GM20000 (cell line): Measurements from ENCODE around the gene NKX2-4.

ENCODE experiments used
- DNase-seq: peaks from one replicate; pipeline ENCODE4 v3.0.0; 2012; ENCODE audit warnings: low spot score
- TF ChIP-seq, protein P1 (sequence below): IDR thresholded peaks from 2 replicates; pipeline ENCODE4 v1.5.1; 2012; ENCODE audit warnings: mild to moderate bottlenecking, control low read depth; ENCODE audit errors: extremely low read depth, missing control alignments

NKX2-4 gene

DNA sequence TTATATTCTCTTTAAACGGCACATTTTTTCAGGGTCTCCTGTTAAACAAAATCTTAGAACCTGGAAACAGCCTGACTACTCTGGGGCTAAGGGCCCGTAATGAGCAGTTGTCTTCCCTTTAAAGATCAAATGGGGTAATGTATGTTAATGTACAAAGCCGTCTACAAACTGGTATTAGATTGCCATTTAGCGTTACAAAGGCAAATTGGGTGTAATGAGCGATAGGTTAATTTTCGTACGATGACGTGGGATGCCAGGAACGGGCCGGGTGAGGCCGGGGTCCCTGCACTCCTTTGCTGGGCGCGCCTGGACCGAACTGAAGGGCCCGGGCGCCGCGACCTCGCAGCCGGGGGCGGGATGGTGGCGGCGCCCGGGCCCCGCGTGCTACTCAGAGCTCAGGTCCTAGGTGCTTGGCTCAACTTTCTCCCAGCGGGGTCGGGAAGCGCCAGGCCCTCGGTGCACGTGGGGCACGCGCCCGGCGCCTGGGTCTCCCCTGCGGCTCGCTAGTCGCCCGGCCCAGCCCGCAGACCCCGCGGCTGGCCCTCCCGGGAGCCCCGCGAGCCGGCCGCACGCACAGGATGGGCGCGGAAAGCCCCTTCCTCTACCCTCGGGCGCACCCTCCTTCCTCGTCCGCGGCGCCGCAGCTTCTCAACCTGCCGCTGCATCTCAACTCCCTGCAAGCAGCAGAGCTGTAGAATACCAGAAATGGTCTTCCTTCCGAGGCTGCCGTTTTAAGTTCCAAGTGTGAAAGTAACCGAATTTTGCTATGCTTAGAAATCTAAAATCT lies 5.9 kb downstream of the NKX2-4 start:
- peak; percentile 54 for DNase-seq
- TF ChIP-seq, protein P1, sequence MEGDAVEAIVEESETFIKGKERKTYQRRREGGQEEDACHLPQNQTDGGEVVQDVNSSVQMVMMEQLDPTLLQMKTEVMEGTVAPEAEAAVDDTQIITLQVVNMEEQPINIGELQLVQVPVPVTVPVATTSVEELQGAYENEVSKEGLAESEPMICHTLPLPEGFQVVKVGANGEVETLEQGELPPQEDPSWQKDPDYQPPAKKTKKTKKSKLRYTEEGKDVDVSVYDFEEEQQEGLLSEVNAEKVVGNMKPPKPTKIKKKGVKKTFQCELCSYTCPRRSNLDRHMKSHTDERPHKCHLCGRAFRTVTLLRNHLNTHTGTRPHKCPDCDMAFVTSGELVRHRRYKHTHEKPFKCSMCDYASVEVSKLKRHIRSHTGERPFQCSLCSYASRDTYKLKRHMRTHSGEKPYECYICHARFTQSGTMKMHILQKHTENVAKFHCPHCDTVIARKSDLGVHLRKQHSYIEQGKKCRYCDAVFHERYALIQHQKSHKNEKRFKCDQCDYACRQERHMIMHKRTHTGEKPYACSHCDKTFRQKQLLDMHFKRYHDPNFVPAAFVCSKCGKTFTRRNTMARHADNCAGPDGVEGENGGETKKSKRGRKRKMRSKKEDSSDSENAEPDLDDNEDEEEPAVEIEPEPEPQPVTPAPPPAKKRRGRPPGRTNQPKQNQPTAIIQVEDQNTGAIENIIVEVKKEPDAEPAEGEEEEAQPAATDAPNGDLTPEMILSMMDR = no peak

DNA sequence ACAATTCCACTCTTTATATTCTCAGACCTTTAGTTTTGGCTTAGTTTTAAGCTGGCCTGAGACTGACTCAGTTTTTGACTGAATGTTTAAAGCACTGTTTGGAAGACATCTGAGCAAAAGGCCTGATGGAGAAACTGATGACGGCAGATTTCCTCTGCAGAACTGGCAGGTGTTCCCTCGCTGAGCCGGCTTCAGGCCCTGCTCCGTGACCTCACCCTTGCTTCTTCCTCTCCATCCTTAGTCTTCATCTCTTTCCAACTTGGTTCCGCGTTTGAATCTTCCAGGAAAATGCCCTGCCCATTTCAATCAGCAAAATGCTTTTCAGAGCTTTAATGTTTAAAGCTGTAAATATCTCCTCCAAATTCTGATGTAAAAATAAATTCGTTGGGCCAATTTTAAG lies 6.6 kb downstream of the NKX2-4 start:
- TF ChIP-seq, protein P1 = no peak
- no peak for DNase-seq

GRCh38 chr20:21389368-21389767 lies 8.0 kb downstream of the NKX2-4 start:
- TF ChIP-seq, protein P1 = no peak

GRCh38 chr20:21388566-21388965 lies 8.8 kb downstream of the NKX2-4 start:
- no peak for DNase-seq
- TF ChIP-seq, protein P1 = no peak

More at GRCh38 chr20:21389368-21389767, 8.0 kb downstream of the NKX2-4 start:
- DNase-seq = no peak

DNA sequence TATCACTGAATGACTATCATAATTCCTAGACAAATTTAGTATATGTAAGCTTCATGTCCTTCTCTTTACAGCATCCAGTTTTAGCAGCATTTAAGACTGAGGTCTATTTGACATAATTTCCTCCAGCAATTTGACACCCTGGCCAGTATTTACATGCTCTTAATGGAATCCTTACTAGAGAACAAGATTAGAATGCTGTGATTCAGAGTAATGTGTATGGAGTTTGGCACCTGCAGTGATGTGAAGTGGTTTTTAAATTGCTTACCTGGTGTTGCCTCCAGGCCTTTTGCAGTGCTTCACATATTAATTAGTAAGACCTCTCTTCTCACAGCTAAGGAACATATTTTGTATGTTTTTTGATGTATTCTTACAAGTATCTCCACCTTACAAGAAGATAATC lies 9.8 kb downstream of the NKX2-4 start:
- TF ChIP-seq, protein P1 = no peak
- no peak for DNase-seq

DNA sequence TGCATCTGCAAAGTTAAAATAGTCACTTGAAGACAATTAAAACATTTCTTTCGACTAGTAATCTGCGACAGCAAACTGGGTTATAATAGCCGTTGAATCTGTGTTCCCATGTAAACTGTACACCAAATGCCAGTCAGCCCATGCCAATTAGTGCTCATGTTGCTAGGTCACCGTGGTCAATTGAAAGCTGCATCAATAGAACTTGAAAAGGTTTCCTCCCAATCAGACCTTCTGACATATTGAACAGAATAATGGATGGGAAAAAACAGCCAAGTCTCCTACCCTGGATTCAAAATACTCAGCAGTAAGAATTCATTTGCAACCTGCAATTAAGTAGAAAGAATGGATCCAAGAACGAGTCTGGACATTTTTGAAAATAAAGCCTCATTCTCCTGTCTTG lies 11.2 kb downstream of the NKX2-4 start:
- TF ChIP-seq, protein P1 = no peak
- no peak for DNase-seq

- DNase-seq = no peak
- TF ChIP-seq, protein P1 = no peak
Measured at GRCh38 chr20:21384308-21384892, 12.9 kb downstream of the NKX2-4 start.
